GM12801 (cell line): ENCODE data around the gene SLC41A3.

ENCODE experiments used
- CTCF ChIP-seq: IDR thresholded peaks from one replicate; pipeline ENCODE4 v1.5.1; 2011; ENCODE audit warnings: control low read depth; ENCODE audit not compliant: insufficient read length; ENCODE audit errors: extremely low read depth

SLC41A3 gene

GRCh38 chr3:126039870-126040269, 44.1 kb downstream of the SLC41A3 start:
- TF ChIP-seq CTCF, result no peak

GRCh38 chr3:126036056-126036549, 47.8 kb downstream of the SLC41A3 start:
- TF ChIP-seq CTCF, result no peak

GRCh38 chr3:126035362-126036050, 48.4 kb downstream of the SLC41A3 start:
- no peak for TF ChIP-seq CTCF

GRCh38 chr3:126034481-126035361, 49.2 kb downstream of the SLC41A3 start:
- TF ChIP-seq CTCF, result no peak

GRCh38 chr3:126033765-126034164, 50.2 kb downstream of the SLC41A3 start:
- TF ChIP-seq CTCF, result no peak

GRCh38 chr3:126033051-126033745, 50.7 kb downstream of the SLC41A3 start:
- no peak for TF ChIP-seq CTCF

- TF ChIP-seq CTCF, result no peak
Measured at GRCh38 chr3:126031981-126032471, 51.9 kb downstream of the SLC41A3 start.
